ENCODE data around the gene LRFN5.
A peak's percentile ranks its signal among the peaks of the same experiment; 100 is the strongest.

The LRFN5 gene

GRCh38 chr14:41916313-41916712 is 309.6 kb downstream of the LRFN5 start:
- no peak overlapping the region for H3K4me3 ChIP-seq (ENCODE audit: low read depth, low read length)
- no peak for TF ChIP-seq CTCF (conservative IDR thresholded peaks at IDR 0.05; ENCODE audit: low read depth, low read length)
- no peak for DNase-seq (ENCODE audit: low read depth)

- peak; percentile 43 for DNase-seq (ENCODE audit: low read depth)
- TF ChIP-seq CTCF (conservative IDR thresholded peaks at IDR 0.05; ENCODE audit: low read depth, low read length): peak; percentile 50
- no peak overlapping the region for H3K4me3 ChIP-seq (ENCODE audit: low read depth, low read length)
These were observed 318.7 kb downstream of the LRFN5 start for GRCh38 chr14:41925409-41925808.

DNA sequence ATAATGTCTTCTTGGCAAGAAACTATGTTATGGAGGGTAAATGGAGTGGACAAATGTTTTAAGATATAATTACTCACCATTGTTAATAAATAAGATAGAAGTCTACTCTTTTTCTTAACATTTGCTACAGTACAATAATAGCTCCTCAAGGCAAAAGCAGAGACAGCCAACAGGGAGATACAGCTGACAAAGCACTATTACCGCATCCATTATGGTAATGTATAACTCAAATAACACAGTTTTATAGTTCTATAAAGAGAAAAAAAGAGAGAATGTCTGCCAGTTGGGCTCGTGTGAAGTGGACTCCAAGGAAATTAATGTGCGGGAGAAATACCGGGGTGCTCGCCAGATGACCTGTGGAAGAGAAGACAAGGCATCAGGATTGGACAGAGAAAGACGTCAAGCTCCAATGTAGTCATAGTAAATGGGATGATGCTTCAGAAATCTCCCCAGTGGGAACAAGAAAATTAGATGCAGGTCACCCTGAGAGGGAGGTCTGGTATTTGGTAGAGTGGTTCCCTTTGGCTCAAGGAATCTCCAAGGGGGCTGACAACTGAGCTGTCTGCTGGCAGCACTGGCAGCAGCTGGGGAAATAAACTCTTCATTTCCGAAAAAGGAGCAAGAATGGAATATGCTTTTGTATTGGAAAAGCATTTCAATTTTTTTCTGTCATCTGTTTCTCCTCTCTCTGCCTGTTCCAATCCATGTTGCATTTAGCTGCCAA is 343.9 kb downstream of the LRFN5 start:
- no peak overlapping the region for H3K4me3 ChIP-seq (ENCODE audit: low read depth, low read length)
- TF ChIP-seq CTCF (conservative IDR thresholded peaks at IDR 0.05; ENCODE audit: low read depth, low read length): no peak
- DNase-seq (ENCODE audit: low read depth): no peak
